GM19099 (cell line): ENCODE results near the gene ZBTB17.

Experiments used
- POLR2A ChIP-seq: IDR thresholded peaks from 3 replicates; pipeline ENCODE4 v1.6.1; 2011; ENCODE audit warnings: low read depth; ENCODE audit not compliant: insufficient read length; ENCODE audit errors: extremely low read depth

Gene ZBTB17

GRCh38 chr1:15975805-15976680 is at the start of gene ZBTB17:
Gene ZBTB17, minus strand, starts transcription at chr1:15976101. Its CDS starts 27,606 bp downstream, at chr1:15948495.
- TF ChIP-seq POLR2A, result peak; percentile 73

DNA sequence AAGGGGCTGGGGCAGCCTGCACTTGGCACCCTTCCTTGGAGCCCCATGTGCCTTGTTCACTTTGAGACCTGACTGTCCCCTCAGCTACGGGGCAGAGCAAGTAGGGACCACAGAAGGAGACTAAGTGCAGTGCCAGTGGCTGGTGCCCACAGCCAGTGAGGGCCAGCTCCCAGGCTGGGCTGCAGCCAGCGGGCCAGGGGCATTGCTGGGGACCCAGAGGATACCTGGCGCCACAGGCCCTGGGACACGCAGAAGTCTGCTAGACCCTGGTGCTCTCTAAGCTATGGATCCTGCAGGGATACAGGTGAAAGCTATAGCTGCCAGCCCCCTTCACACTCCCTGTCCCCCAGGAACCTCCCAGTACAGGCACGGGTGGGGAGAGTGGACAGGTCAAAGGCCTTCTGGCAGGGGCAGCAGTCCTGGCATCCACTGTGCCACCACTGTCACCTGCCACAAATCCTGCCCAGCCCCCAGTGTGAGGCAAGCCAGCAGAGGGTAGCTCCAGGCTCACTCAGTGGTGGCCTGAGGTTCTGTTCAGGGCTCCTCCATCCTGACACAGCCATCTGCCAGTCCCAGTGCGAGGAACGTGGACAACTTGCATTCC is 47.3 kb upstream of the ZBTB17 start:
- TF ChIP-seq POLR2A, result no peak

DNA sequence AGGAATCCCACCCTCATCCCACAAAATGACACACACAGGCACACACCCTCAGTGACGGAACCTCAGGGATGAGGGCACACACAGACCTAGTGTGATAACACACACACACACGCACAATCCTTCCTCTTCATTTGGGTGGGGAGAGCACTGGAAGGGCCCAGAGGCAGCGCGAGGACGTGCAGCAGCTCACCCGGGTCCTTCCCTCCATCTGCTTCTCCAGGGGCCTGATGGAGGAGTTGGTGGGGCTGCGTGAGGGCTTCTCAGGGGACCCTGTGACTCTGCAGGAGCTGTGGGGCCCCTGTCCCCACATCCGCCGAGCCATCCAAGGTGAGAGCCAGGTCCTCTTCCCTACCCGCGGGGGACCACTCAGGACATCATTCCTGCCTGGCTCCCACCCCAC is 46.5 kb upstream of the ZBTB17 start:
- no peak for TF ChIP-seq POLR2A

- no peak for TF ChIP-seq POLR2A
Observed at GRCh38 chr1:16021681-16022080, 45.8 kb upstream of the ZBTB17 start, which contains the start of gene CLCNKA. Gene CLCNKA, plus strand, starts transcription at chr1:16022036. Its CDS starts 584 bp downstream, at chr1:16022620.

GRCh38 chr1:16020325-16020724 is 44.4 kb upstream of the ZBTB17 start:
- no peak for TF ChIP-seq POLR2A

DNA sequence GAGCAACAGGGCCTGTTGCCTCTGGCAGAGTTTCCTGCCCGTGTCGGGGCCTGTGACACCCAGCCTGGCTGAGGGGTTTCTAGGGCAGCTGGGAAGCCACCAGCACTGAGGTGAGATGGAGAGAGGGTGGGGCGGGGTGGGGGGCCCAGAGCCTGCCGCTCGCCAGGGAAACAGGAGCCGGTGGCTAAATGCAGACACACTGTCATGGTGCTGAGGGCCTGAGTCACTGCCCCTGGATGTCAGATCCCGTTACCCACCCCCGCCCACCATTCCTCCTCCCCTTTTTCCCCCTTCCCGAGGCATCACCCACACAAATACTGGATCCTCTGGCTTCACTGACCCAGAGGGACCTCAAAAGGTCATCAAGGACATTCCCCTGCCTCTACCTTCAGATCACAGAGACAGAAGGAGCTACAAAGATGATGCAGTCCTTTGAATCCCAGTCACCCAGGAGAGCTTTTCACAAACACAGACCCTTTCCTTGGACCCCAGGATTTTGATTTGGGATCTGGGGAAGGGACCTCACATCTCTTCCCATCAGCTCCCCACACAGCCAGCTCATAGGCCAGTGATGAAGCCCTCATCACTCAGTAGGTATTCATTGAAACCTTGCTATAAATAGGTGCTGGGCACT is 43.9 kb upstream of the ZBTB17 start:
- no peak for TF ChIP-seq POLR2A

DNA sequence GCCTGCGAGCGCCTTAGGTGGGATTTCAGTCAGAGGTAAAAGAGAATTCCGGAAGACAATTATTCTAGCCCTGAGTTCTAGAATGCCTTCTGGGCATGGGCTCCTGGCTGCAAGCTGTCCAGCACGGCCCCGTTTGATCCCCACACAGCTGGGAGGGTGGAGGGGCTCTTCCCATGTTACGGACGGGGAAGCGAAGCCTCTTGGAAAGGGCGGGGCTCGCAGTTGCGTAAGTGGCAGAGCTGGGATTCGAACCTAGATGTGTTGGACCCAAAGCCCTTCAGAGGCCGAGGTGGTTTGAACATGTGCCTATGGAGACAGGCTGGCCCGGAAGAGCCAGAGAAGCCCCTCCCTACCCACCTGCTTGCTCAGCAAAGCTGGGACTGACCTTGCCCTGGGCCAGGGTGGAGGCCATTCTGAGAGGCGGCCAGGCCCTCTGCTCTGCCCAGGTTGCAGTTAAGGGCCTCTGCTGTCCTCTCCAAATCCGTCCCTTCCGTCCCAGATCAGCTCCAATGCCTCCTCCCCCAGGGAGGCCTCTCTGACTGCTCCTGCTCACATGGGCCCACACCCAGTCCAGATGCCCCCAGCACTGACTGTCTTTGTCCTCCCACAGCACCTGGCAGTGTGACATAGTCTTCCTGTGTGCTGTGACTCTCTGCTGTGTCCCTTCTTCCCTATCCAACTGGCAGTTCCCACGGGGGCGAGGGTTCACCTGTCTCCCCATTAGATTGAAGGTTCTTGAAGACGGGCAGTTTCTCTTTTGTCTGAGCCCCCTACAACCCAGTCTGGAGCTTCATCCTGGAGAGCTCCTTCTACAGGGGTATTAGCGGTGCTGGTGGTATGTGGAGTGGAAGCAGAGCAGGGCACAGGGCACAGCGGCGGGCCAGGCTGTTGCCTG is 43.1 kb upstream of the ZBTB17 start:
- TF ChIP-seq POLR2A, result no peak

- TF ChIP-seq POLR2A, result no peak
Observed at GRCh38 chr1:16018308-16018707, 42.4 kb upstream of the ZBTB17 start.

- TF ChIP-seq POLR2A, result no peak
Observed at GRCh38 chr1:16017461-16018303, 41.8 kb upstream of the ZBTB17 start, which contains the start of gene HSPB7. Gene HSPB7, minus strand, starts transcription at chr1:16018043. Its CDS starts 80 bp downstream, at chr1:16017963.

DNA sequence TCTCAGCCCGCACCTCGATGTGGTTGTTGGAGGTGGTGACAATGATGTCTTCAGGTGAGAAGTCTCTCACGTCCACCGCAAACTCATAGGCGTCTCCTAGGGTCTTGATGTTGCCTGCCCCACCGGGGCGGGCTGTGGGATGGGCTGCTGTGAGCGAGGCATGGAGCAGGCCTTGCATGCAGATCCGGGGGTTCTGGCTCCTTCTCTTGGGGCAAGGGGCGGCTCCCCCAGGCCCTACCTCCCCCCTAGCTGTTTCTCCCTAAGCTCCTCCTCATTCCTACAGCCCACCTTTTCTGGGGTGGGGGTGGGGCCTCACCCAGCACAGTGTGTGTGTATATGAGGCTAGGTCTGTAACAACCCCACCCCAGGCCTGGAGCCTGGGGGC is 41.2 kb upstream of the ZBTB17 start:
- TF ChIP-seq POLR2A, result no peak

DNA sequence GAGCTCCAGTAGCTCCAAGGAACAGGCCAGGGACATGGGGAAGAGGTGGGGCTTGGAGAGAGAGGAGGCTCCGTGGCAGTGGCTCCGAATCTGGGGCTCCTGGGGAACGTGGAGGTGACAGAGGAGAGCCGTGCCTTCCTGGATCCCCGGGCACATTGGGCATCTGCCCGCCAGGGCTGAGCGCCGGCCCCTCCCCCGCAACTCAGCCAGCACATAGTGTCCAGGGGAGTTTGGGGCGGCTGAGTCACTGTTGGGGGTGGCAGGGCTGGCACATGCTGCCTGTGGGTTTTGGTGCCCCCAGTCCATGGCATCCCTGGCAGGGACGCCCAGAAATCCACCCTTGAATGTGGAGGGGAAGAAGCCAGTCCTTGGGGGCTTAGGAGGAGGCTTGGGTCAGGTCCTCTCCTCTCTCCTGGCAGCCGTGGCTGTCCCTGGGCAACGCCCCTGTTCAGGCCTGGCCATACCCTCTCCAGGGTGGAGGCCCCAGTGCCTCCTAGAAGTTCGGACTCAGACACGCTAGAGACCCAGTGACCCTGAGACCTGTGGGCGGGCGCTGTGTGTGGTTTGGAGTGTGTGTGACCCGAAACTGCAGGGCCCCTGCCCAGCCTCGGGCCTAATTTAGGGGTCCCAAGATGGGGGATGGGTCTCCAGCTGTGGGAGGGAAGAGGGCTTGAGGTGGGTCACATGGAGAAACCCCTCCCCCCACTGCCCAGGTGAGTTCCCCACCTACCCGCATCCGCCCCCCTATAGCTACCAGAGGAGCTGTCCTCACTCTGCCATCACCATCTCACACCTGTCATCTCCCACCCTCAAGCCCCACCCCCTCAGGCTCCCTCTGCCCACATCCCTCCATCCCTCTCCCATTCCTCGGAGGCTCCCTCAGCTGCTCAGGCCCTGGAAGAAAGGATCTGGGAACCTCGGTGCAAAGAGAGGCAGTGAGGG is 40.3 kb upstream of the ZBTB17 start:
- TF ChIP-seq POLR2A, result no peak

GRCh38 chr1:16015491-16015890 is 39.6 kb upstream of the ZBTB17 start:
- no peak for TF ChIP-seq POLR2A

DNA sequence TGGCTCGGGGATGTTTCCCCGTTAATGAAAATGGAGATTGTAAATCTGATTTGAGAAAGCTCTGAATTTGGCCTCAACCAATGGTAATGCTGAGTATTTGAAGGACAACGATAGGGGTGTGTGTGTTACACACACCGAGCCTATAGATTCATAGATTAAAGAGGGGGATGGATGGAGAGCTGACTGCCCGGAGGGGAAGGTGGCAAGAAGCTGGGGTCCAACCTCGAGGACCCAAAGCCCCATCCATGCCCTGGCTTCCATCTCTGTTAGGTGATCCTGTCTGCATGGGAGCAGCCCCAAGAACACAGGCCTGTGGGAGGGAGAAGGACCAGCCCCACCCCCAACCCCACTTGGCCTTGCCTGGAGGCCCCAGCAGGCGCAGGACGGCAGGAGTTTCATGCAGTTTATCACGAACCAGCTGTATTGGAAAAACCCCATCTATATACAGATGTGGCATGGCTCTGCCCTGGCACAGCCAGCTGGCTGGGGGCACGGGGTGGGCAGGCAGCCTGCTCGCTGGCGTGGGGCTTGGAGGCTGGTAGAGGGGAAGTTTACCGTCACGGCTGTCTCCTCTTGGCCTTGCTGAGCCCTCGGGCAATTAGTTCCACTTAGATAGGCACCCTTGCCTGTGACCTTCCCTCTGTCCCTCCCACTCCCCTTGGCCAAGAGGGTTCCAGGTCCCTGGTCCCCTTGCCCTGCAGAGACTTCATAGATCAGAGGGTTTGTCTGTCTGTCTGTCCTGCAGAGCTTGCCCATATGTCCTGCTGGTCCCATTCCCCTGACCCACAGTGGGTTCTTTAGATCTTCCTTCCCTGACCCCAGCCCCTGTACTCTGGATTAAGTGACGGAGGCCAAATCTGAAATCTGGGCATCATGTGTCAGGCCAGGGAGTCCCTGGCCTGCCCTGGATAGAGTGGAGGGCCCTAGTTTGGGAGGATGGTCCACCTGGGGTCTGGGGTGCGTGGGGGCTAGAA is 38.9 kb upstream of the ZBTB17 start:
- no peak for TF ChIP-seq POLR2A
